ENCODE measurements around the gene TFIP11.

The TFIP11 gene

GRCh38 chr22:26445577-26446275, 66.5 kb downstream of the TFIP11 start:
- DNase-seq, result peak; percentile 17

- DNase-seq, result peak; percentile 44
Observed at GRCh38 chr22:26444777-26445176, 67.5 kb downstream of the TFIP11 start.

- DNase-seq, result no peak
Observed at GRCh38 chr22:26443901-26444690, 68.2 kb downstream of the TFIP11 start.

DNA sequence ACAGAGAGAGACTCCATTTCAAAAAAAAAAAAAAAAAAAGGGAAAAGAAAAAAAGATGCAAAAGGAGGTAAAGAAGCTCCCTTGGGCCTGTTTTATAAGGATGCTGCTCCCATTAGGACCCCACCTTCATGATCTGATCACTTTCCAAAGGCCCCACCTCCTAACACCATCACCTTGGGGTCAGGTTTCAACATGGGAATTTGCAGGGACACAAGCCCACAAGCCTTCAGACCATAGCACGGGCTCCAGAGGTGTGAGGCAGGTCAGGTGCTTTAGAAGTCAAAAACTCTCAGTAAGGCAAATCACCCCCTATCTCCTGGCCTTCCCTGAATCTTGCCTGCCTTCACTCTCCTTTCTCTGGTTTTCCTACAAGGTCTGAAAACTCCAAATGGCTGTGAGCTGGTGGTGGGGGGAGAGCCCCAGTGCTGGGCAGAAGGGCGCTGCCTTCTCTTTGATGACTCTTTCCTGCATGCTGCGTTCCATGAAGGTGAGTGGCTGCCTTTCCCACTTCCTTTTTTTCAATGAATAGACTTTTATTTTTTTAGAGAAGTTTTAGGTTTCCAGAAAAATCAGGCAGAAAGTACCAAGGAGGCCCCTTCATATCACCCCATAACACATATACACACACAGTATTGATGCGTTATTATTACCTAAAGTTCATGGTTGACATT, 70.1 kb downstream of the TFIP11 start:
- DNase-seq, result no peak

Data from DMS53 (cell line).